ENCODE results near the gene ADIPOR2. TPM values are rescaled to one million over a fixed set of nuclear protein-coding genes. Genes with fewer than 3 reads are reported as not detected.

ADIPOR2 gene
- total RNA-seq, 2 experiments from 2014 or later, result 66.4 to 68.8 TPM

- POLR2A ChIA-PET, result no interaction called here
- CTCF ChIA-PET, result no interaction called here
Measured at GRCh38 chr12:1750300-1750699, 59.4 kb downstream of the ADIPOR2 start.

GRCh38 chr12:1758376-1758775 is 67.5 kb downstream of the ADIPOR2 start:
- ChIA-PET POLR2A (no interaction called here), CTCF (no interaction called here)

GRCh38 chr12:1758887-1759286 is 68.0 kb downstream of the ADIPOR2 start:
- ChIA-PET POLR2A (no interaction called here), CTCF (no interaction called here)

GRCh38 chr12:1760566-1761382 is 69.9 kb downstream of the ADIPOR2 start:
- ChIA-PET POLR2A (no interaction called here), CTCF (no interaction called here)

GRCh38 chr12:1761857-1762256 is 71.0 kb downstream of the ADIPOR2 start:
- ChIA-PET CTCF (interaction anchor here (0.7 kb wide), 1 partner anchor 272 kb away, joined by 3 read pairs; no protein-coding TSS in a partner anchor), POLR2A (no interaction called here)

GRCh38 chr12:1763153-1763552 is 72.3 kb downstream of the ADIPOR2 start:
- CTCF ChIA-PET, result no interaction called here
- POLR2A ChIA-PET, result no interaction called here

GRCh38 chr12:1766110-1766509 is 75.2 kb downstream of the ADIPOR2 start:
- ChIA-PET POLR2A (no interaction called here), CTCF (no interaction called here)

- ChIA-PET POLR2A (no interaction called here), CTCF (no interaction called here)
Measured at GRCh38 chr12:1767407-1768090, 76.7 kb downstream of the ADIPOR2 start.

GRCh38 chr12:1768615-1769014 is 77.7 kb downstream of the ADIPOR2 start:
- POLR2A ChIA-PET, result no interaction called here
- CTCF ChIA-PET, result no interaction called here

- CTCF ChIA-PET, result no interaction called here
- POLR2A ChIA-PET, result no interaction called here
Measured at GRCh38 chr12:1769809-1770494, 79.1 kb downstream of the ADIPOR2 start.

GRCh38 chr12:1773937-1774655 is 83.2 kb downstream of the ADIPOR2 start:
- ChIA-PET CTCF (interaction anchor here (1.5 kb wide), 1 partner anchor 22 kb away, joined by 3 read pairs; no protein-coding TSS in a partner anchor), POLR2A (no interaction called here)

- ChIA-PET POLR2A (no interaction called here), CTCF (no interaction called here)
Measured at GRCh38 chr12:1776170-1776921, 85.5 kb downstream of the ADIPOR2 start.

GRCh38 chr12:1777798-1778197 is 86.9 kb downstream of the ADIPOR2 start:
- POLR2A ChIA-PET, result no interaction called here
- CTCF ChIA-PET, result no interaction called here

GRCh38 chr12:1778911-1779310 is 88.0 kb downstream of the ADIPOR2 start:
- POLR2A ChIA-PET, result no interaction called here
- CTCF ChIA-PET, result no interaction called here

GRCh38 chr12:1779783-1780182 is 88.9 kb downstream of the ADIPOR2 start:
- ChIA-PET CTCF (no interaction called here), POLR2A (no interaction called here)

- POLR2A ChIA-PET, result no interaction called here
- CTCF ChIA-PET, result interaction anchor here (1.1 kb wide), 1 partner anchor 159 kb away, joined by 3 read pairs; no protein-coding TSS in a partner anchor
Measured at GRCh38 chr12:1781772-1782171, 90.9 kb downstream of the ADIPOR2 start.

- CTCF ChIA-PET, result no interaction called here
- POLR2A ChIA-PET, result no interaction called here
Measured at GRCh38 chr12:1782215-1782614, 91.3 kb downstream of the ADIPOR2 start.

- ChIA-PET CTCF (interaction anchor here (10.2 kb wide), 1 partner anchor 134 kb away, joined by 195 read pairs; no protein-coding TSS in a partner anchor), POLR2A (no interaction called here)
Measured at GRCh38 chr12:1787714-1788113, 96.8 kb downstream of the ADIPOR2 start.

GRCh38 chr12:1790444-1790843 is 99.6 kb downstream of the ADIPOR2 start:
- POLR2A ChIA-PET, result interaction anchor here (0.9 to 1.6 kb wide), 2 partner anchors 135 to 137 kb away, joined by 3 to 6 read pairs; no protein-coding TSS in a partner anchor
- CTCF ChIA-PET, result interaction anchor here (0.7 to 10.2 kb wide), 14 partner anchors 11 to 156 kb away, joined by 3 to 195 read pairs (median 3); partner anchors contain the start of gene ADIPOR2
